Measurements from ENCODE around the gene DEPP1. TPM values are rescaled to one million over a fixed set of nuclear protein-coding genes. Genes with fewer than 3 reads are reported as not detected.
A peak's percentile ranks its signal among the peaks of the same experiment; 100 is the strongest.

Gene DEPP1
- total and polyA plus RNA-seq, 2 of the 13 experiments (the other 11 are each of a cell fraction or from before 2014, with no cell fraction given): 14.8 to 270 TPM

DNA sequence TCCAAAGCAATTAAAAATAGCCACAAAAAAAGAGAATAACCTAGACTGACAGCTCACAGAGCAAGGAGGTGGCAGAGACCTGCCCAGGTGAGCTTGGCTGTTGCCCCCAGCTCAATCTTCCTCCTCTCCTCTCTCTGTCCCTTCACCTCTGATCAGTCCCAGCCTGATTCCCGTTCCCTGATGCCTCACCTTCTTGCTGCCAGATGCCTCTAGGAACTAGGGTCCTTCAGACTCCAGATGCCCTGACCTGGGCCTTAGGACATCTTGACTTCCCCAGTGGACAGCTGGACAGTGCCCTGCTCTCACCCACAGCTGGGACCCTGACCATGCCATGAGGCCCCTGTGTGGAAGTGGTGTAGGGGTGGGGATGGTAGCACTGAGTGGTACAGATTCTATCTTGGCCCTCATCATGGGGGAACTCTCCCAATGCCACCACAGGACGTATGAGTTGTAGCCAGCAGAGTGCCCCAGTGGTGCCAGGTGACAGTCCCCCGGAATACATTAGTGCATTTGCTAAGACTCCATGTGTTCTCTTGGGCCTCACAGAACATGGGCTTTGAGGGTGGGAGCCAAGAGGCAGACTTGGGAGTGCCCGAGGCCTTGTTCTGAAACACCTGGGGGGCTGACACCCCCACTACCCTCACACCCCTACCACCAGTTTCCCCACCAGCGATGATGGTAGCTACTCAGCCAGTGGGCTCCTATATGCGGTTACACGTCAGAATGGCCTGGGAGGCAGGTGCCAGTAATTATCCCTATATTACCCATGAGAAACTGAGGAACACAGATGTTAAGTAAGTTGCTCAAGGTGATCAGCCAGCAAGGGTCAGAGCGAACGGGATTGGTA lies 2.0 kb downstream of the DEPP1 start (continued):
- TF ChIP-seq, protein P1, sequence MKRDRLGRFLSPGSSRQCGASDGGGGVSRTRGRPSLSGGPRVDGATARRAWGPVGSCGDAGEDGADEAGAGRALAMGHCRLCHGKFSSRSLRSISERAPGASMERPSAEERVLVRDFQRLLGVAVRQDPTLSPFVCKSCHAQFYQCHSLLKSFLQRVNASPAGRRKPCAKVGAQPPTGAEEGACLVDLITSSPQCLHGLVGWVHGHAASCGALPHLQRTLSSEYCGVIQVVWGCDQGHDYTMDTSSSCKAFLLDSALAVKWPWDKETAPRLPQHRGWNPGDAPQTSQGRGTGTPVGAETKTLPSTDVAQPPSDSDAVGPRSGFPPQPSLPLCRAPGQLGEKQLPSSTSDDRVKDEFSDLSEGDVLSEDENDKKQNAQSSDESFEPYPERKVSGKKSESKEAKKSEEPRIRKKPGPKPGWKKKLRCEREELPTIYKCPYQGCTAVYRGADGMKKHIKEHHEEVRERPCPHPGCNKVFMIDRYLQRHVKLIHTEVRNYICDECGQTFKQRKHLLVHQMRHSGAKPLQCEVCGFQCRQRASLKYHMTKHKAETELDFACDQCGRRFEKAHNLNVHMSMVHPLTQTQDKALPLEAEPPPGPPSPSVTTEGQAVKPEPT (CRISPR knock-in tag; IDR thresholded peaks at IDR 0.05; ENCODE audit: low read depth): no peak
- TF ChIP-seq ADNP (CRISPR knock-in tag; IDR thresholded peaks at IDR 0.05): no peak
- peak; percentile 54; the same call in 1 of the 2 replicates for TF ChIP-seq ZNF224 (CRISPR knock-in tag; IDR thresholded peaks at IDR 0.05)
- TF ChIP-seq RBM22 (optimal IDR thresholded peaks at IDR 0.05; ENCODE audit: low read length): no peak
- no peak for TF ChIP-seq MXI1 (IDR thresholded peaks at IDR 0.05; ENCODE audit: borderline replicate concordance, low read depth, low read length)
- TF ChIP-seq ZNF160 (CRISPR knock-in tag; IDR thresholded peaks at IDR 0.05): no peak
- TF ChIP-seq RARG (CRISPR knock-in tag; IDR thresholded peaks at IDR 0.05; ENCODE audit: low read depth): no peak
- TF ChIP-seq, protein P2, sequence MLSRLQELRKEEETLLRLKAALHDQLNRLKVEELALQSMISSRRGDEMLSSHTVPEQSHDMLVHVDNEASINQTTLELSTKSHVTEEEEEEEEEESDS (CRISPR knock-in tag; IDR thresholded peaks at IDR 0.05; ENCODE audit: borderline replicate concordance): peak; percentile 69; the same call in 1 of the 2 replicates
- TF ChIP-seq, protein P3, sequence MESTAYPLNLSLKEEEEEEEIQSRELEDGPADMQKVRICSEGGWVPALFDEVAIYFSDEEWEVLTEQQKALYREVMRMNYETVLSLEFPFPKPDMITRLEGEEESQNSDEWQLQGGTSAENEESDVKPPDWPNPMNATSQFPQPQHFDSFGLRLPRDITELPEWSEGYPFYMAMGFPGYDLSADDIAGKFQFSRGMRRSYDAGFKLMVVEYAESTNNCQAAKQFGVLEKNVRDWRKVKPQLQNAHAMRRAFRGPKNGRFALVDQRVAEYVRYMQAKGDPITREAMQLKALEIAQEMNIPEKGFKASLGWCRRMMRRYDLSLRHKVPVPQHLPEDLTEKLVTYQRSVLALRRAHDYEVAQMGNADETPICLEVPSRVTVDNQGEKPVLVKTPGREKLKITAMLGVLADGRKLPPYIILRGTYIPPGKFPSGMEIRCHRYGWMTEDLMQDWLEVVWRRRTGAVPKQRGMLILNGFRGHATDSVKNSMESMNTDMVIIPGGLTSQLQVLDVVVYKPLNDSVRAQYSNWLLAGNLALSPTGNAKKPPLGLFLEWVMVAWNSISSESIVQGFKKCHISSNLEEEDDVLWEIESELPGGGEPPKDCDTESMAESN (CRISPR knock-in tag; conservative IDR thresholded peaks at IDR 0.05): 0 out of 2 replicates have a peak, but pooled peaks have one; percentile 19
- TF ChIP-seq SOX13 (IDR thresholded peaks at IDR 0.05): peak; percentile 38; the same call in 1 of the 2 replicates
- TF ChIP-seq SOX13 (CRISPR knock-in tag; conservative IDR thresholded peaks at IDR 0.05 in 1 of 2, IDR thresholded peaks at IDR 0.05 in 1 of 2): peak in 1 of 2 experiments; percentile 29; a peak in 1 of 4 replicates
- no peak for TF ChIP-seq ZNF101 (CRISPR knock-in tag; IDR thresholded peaks at IDR 0.05; ENCODE audit: borderline replicate concordance, low read depth)
- peak; percentile 13; the same call in 1 of the 2 replicates for TF ChIP-seq SMAD3 (CRISPR knock-in tag; IDR thresholded peaks at IDR 0.05)
- no peak for TF ChIP-seq HHEX (CRISPR knock-in tag; IDR thresholded peaks at IDR 0.05)
- 0 out of 2 replicates have a peak, but pooled peaks have one; percentile 21 for TF ChIP-seq SETDB1 (CRISPR knock-in tag; IDR thresholded peaks at IDR 0.05; ENCODE audit: borderline replicate concordance)
- no peak for TF ChIP-seq KLF11 (CRISPR knock-in tag; IDR thresholded peaks at IDR 0.05)
- TF ChIP-seq MTF2 (CRISPR knock-in tag; IDR thresholded peaks at IDR 0.05; ENCODE audit: borderline replicate concordance): 0 out of 2 replicates have a peak, but pooled peaks have one; percentile 10
- TF ChIP-seq SATB2 (CRISPR knock-in tag; IDR thresholded peaks at IDR 0.05): peak; percentile 76; the same call in 1 of the 2 replicates
- TF ChIP-seq ZSCAN29 (CRISPR knock-in tag; conservative IDR thresholded peaks at IDR 0.05): no peak; the same call in 1 of the 2 replicates
- no peak for TF ChIP-seq ZNF260 (CRISPR knock-in tag; IDR thresholded peaks at IDR 0.05; ENCODE audit: borderline replicate concordance, low read depth)
- TF ChIP-seq, protein P4, sequence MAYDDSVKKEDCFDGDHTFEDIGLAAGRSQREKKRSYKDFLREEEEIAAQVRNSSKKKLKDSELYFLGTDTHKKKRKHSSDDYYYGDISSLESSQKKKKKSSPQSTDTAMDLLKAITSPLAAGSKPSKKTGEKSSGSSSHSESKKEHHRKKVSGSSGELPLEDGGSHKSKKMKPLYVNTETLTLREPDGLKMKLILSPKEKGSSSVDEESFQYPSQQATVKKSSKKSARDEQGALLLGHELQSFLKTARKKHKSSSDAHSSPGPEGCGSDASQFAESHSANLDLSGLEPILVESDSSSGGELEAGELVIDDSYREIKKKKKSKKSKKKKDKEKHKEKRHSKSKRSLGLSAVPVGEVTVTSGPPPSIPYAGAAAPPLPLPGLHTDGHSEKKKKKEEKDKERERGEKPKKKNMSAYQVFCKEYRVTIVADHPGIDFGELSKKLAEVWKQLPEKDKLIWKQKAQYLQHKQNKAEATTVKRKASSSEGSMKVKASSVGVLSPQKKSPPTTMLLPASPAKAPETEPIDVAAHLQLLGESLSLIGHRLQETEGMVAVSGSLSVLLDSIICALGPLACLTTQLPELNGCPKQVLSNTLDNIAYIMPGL (CRISPR knock-in tag; IDR thresholded peaks at IDR 0.05; ENCODE audit: borderline replicate concordance in 1 of 2, low read depth in 1 of 2): 0 out of 4 replicates have a peak, but pooled peaks of 1 of the 2 experiments have one; percentile 12
- TF ChIP-seq ZNF337 (CRISPR knock-in tag; IDR thresholded peaks at IDR 0.05; ENCODE audit: borderline replicate concordance, low read depth): peak; percentile 85; the same call in 1 of the 2 replicates
